GM19239 (cell line): ENCODE results near the gene CCDC73.
"Not testable (repeated sequence)": the region's sequence is repeated elsewhere in the genome, so short reads cannot be mapped to it uniquely, and the experiment has no call there.

ENCODE experiments used
- DNase-seq: peaks from one replicate; pipeline ENCODE4 v3.0.0; 2011; ENCODE audit warnings: low spot score; ENCODE audit not compliant: insufficient read length
- FAIRE-seq: peaks from 2 replicates; lab custom pipeline; 2011; peaks lifted over from hg19 to GRCh38; lab: Jason Lieb, UNC

CCDC73 gene

DNA sequence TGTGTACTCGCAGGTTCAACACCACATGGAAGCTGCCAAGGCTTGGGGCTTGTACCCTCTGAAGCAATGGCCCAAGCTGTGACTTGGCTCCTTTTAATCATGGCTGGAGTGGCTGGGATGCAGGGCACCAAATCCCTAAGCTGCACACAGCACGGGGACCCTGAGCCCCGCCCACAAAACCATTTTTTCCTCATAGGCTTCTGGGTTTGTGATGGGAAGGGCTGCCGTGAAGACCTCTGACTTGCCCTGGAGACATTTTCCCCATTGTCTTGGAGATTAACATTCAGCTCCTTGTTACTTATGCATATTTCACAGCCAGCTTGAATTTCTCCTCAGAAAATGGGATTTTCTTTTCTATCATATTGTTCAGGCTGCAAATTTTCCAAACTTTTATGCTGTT, 185.6 kb downstream of the CCDC73 start:
- not testable (repeated sequence) for DNase-seq, FAIRE-seq

DNA sequence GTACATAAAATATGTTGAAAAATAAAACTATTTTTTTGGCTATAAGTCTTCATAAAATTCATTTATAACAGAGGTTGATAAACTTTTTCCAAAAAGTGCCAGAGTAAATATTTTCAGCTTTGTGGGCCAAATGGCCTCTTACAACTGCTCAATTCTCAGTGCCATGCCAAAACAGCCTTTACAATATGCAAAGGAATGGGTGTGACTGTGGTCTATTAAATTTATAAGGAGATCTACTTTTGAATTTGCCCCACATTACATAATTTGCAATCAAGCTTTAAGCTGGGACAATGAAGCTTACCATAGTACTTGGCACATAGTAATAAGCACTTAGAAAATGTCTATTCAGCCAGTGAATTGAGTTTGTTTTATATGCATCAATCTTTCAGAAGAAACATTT, 188.2 kb downstream of the CCDC73 start:
- FAIRE-seq, result no peak
- no peak for DNase-seq

GRCh38 chr11:32602657-32603415, 191.6 kb downstream of the CCDC73 start:
- no peak for FAIRE-seq
- no peak for DNase-seq

- DNase-seq (no peak), FAIRE-seq (no peak)
These were observed 196.5 kb downstream of the CCDC73 start for GRCh38 chr11:32597921-32598320.

DNA sequence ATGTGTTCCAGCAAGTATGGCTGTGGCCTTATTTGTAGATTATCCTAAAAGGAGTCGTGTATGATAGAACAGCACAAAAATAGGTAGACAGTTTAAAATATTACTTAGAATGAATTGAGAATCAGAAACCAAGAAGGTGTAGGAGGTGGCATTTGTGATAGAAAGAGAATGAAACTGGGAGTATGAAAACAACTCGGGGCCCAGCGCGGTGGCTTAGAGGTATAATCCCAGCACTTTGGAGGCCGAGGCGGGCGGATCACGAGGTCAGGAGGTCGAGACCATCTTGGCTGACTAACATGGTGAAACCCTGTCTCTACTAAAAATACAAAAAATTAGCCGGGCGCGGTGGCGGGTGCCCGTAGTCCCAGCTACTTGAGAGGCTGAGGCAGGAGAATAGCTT, 198.3 kb downstream of the CCDC73 start:
- not testable (repeated sequence) for FAIRE-seq

GRCh38 chr11:32594272-32594671, 200.2 kb downstream of the CCDC73 start:
- DNase-seq (no peak), FAIRE-seq (no peak)

More for the DNA sequence above, 198.3 kb downstream of the CCDC73 start:
- DNase-seq, result not testable (repeated sequence)

DNA sequence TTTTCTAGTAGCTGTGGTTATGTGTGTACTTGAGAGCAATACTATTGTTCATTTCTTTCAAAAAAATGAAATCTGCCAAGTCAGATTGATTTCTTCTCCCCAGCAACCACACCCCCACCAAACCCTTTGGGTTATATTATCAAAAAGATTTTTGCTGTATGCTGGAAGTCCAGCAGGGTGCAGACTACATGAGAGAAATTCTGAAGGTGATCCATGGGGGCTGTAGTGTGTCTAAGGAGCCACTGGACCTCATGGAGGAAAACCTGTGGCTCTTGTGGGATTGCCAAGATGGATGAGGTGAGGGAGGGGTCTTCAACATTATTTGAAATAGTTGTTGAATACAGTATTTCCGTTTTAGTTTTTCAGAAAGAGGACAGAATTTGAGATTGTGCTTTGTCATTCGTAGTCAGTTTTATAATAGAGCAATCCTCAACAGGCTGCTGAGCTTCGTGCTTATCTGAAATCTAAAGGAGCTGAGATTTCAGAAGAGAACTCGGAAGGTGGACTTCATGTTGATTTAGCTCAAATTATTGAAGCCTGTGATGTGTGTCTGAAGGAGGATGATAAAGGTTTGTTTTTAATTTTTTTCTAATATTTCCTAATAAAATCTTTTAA, 207.8 kb downstream of the CCDC73 start:
- peak; percentile 4 for DNase-seq
- no peak for FAIRE-seq

DNA sequence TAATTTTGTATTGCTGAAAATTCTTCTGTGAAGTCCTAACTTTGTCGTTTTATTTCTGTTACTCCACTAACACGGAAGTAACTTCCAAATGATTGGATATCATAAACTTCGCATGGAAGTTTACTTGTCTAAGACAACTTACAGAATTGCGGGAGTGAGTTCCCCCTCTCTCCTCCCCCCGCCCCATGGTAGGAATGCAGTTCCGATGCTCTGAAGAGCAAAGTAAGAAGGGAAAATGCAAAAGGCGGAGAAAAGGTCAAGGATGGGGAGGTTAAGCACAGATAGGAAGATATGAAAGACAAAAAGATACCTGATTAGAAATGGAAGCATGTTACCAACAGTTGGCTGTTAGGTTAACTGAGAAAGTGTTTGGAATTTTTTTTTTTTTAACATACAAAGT, 209.5 kb downstream of the CCDC73 start:
- FAIRE-seq, result no peak
- DNase-seq, result no peak

- peak; percentile 80 for DNase-seq
- FAIRE-seq, result peak; percentile 97
These were observed 210.8 kb downstream of the CCDC73 start, which contains the start of gene EIF3M for GRCh38 chr11:32583459-32584271. EIF3M (plus strand) TSS chr11:32583831; CDS start chr11:32583888, 57 bp downstream.

- FAIRE-seq (no peak), DNase-seq (no peak)
These were observed 212.9 kb downstream of the CCDC73 start for GRCh38 chr11:32581556-32581955.

GRCh38 chr11:32580967-32581366, 213.5 kb downstream of the CCDC73 start:
- DNase-seq (no peak), FAIRE-seq (no peak)

GRCh38 chr11:32576456-32576855, 218.0 kb downstream of the CCDC73 start:
- FAIRE-seq (no peak), DNase-seq (no peak)

DNA sequence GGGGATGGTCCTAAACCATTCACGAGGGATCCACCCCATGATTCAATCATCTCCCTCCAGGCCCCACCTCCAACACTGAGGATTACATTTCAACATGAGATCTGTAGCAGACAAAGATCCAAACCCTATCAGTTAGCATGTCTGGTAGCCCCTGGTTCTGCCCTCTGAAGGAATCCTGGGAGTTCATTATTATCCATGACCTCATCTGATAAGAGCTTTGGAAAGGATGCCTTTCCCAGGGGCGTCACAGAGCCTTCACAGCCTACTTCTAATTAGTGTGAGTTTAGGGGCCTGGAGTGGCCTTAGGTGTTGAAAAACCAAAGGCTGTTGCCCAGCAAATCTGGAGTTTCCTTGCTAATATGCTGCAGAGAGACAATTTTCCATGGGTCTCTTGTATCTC, 219.4 kb downstream of the CCDC73 start:
- FAIRE-seq (no peak), DNase-seq (no peak)

DNA sequence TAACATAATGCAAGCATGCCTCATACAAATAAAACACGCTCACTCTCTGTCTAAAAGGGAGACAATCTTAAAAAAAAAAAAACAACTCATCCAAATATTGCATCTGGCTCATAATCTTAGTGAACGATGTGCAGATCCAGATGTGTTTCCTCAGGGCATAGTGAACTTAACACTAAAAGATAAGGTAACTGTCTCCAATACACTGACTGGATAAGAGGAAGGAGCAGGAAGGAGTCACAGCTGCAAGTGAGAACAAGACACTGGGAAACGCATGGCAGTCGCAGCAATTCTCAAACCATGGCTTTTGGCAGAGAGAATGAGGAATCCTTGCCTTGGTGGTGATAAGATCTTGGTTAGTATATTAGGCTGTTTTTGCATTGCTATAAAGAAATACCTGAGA, 220.0 kb downstream of the CCDC73 start:
- DNase-seq (no peak), FAIRE-seq (no peak)

DNA sequence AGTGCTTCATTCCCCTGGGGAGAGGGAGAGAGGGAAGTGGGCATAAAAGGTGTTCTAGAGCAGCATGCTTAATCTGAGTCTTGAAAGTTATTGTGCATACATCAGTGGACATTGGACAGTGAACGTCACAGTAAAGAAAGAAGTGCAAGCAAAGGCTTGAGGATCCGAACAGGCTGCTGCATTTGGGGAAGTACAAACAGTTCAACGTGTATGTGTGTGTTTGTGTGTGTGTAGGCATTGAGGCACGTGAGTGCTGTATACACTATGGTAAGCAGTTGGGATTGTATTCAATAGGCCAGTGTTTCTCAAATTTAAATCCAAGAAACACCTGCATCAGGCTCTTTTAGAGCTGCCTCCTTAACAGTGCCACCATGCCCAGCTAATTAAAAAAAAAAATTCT, 221.2 kb downstream of the CCDC73 start:
- FAIRE-seq (no peak), DNase-seq (no peak)

DNA sequence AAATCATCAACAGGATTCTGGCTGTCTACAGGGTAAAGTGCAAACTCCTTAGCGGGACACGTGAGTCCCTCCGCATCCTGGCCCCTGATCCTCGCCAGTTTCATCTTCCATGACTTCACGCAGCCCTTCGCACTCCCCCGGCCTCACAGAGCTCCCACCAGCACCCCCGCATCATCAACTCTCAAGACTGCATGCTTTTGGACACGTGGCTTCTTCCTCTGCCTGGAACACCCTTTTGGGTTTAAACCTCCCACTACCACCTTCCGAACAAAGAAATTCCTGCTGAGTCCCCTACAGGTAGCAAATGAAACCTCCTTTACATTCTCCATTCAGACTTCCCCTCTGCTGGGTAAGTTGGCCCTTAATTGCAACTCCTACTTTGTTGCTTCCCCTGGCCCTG, 223.4 kb downstream of the CCDC73 start:
- FAIRE-seq (no peak), DNase-seq (no peak)

DNA sequence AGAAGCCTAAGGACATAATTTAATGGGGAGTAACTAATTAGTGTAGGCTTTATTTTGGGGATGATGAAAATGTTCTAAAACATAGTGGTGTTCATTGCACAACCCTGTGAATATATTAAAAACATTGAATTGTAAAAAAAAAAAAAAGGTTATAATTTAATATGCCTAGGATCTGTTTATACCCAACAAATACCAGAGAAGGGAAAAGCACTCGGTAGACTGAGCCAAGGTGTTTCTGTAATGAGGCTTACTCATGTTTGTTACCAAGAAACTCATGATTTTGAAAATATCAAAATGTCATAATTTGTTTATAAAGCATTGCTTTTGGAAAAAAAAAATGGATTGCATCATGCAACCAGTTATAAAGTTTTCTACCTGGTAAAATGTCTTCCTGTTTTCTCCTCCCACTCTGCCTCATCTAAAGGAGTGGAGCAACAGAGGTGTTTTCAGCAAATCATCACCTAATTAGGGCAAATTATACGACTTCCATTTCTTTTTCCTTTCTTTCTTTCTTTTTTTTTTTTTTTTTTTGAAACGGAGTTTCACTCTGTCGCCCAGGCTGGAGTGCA, 225.1 kb downstream of the CCDC73 start:
- FAIRE-seq (no peak), DNase-seq (no peak)

DNA sequence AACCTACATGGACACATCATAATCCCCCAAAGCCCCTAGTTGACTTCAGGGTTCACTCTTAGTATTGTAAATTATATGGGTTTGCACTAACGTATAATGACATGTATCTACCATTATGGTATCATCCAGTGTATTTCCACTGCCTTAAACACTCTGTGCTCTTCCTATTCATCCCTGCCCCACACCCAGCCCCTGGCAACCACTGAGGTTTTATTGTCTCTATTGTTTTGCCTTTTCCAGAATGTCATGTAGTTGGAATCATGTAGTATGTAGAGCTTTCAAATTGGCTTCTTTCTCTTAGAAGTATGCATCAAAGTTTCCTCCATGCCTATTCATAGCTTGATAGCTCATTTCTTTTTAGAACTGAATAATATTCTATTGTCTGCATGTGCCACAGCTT, 227.3 kb downstream of the CCDC73 start:
- FAIRE-seq (no peak), DNase-seq (no peak)

GRCh38 chr11:32566517-32566916, 227.9 kb downstream of the CCDC73 start:
- DNase-seq, result no peak
- no peak for FAIRE-seq

DNA sequence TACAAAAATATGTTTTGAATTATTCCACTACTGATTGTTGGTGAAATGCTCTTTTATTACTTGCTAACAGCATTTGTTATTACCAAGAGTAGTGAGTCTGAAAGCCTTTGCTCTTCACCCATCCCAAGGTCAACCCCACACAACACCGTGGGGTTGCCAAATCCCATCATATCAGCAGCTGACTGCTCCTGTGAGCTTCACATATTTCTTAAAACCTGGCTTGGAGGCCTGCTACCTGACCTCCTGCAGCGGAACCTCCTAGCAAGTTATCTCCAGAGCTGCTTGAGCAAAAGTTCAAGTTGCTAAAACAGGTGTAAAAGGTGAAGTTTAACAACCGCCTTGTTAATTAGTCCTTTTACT, 230.9 kb downstream of the CCDC73 start:
- FAIRE-seq (no peak), DNase-seq (no peak)
